ENCODE measurements around the gene PTPN13. TPM values are rescaled to one million over a fixed set of nuclear protein-coding genes. Genes with fewer than 3 reads are reported as not detected.

The PTPN13 gene
- total RNA-seq, 2 donors from 2014 or later = 9.1 to 26.7 TPM

DNA sequence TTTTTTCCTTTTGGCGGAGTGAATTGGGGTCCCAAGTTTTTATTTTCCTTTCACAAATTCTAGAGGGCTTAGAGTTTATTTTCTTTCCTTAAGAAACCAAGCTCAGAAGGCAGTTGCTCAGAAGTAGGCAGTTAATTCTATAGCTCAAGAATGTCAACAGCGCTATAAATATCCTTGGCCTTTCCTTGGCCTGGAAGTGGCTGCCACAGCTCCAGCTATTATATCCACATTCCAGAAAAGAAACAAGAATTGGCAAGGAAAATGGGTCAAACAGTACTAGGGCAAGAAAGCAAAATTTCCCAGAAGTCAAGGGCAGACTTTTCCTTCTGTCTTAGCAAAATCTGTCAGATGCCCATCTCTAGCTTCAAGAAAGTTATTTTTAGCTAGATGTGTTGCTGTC lies 224.1 kb downstream of the PTPN13 start:
- Histone ChIP-seq H3K4me3 (no peak overlapping the region), H3K9me3 (peaks cover 0 to 8% (median 0%) of the 10 kb centered on the region in 3 donors), H3K27ac (no peak overlapping the region), H3K36me3 (replicated peaks in 1 of 2; ENCODE audit: insufficient read depth in 1 of 2, low read depth in 2 of 2) (no peaks in the 10 kb centered on the region), H3K4me1 (no peaks in the 10 kb centered on the region), H3K27me3 (no peaks in the 10 kb centered on the region)
- intact Hi-C loops (cut with DNase I) = no loop called here
- WGBS, 2 donors = 93 to 94% methylated on average over 2 of the region's 2 CpGs
- no peak for TF ChIP-seq POLR2A (IDR thresholded peaks at IDR 0.05)
- TF ChIP-seq, protein P1, sequence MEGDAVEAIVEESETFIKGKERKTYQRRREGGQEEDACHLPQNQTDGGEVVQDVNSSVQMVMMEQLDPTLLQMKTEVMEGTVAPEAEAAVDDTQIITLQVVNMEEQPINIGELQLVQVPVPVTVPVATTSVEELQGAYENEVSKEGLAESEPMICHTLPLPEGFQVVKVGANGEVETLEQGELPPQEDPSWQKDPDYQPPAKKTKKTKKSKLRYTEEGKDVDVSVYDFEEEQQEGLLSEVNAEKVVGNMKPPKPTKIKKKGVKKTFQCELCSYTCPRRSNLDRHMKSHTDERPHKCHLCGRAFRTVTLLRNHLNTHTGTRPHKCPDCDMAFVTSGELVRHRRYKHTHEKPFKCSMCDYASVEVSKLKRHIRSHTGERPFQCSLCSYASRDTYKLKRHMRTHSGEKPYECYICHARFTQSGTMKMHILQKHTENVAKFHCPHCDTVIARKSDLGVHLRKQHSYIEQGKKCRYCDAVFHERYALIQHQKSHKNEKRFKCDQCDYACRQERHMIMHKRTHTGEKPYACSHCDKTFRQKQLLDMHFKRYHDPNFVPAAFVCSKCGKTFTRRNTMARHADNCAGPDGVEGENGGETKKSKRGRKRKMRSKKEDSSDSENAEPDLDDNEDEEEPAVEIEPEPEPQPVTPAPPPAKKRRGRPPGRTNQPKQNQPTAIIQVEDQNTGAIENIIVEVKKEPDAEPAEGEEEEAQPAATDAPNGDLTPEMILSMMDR (IDR thresholded peaks at IDR 0.05) = no peak
- ATAC-seq (no peak), DNase-seq (no peak)

DNA sequence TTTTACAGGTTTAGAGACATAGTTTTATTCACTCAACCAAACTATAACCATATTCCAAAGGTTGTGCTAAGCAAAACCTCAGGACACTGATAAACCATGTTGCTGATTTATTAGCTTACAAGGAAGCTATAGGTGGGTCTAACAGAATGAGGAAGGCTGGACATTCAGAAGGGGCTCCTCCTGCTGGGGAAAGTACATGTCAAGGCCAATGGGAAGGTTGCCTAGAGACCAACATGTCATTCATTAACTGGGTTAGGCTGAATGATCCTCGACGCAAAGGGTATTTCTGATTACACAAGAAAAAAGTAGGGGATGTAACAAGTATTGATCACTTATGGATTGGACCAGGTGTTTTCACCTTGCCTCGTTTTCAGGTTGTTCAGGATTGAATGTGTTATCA lies 224.7 kb downstream of the PTPN13 start:
- Histone ChIP-seq H3K4me3 (no peak overlapping the region), H3K27ac (no peak overlapping the region), H3K27me3 (no peaks in the 10 kb centered on the region), H3K9me3 (peaks cover 0 to 8% (median 0%) of the 10 kb centered on the region in 3 donors), H3K4me1 (no peaks in the 10 kb centered on the region), H3K36me3 (replicated peaks in 1 of 2; ENCODE audit: insufficient read depth in 1 of 2, low read depth in 2 of 2) (no peaks in the 10 kb centered on the region)
- no peak for DNase-seq
- no peak for ATAC-seq
- 38 to 45% methylated on average over 3 of the region's 3 CpGs for WGBS, 2 donors
- intact Hi-C loops (cut with DNase I) = no loop called here
- TF ChIP-seq, protein P1 (IDR thresholded peaks at IDR 0.05) = no peak
- no peak for TF ChIP-seq POLR2A (IDR thresholded peaks at IDR 0.05)

DNA sequence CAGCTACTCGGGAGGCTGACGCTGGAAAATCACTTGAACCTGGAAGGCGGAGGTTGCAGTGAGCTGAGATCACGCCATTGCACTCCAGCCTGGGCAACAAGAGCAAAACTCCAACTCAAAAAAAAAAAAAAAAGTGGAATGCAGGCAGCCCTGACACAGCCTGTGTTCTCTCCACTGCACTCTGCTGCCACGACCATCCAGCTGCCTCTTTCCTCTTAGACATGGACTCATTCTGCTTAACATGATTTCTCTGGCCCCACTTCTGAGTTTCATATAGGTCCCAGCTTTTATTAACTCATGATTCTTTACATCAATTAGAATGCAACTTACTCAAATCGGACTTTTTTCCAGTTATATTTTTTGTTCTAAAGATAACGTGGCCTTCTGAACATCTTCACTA lies 225.4 kb downstream of the PTPN13 start:
- intact Hi-C loops (cut with DNase I) = no loop called here
- ATAC-seq = no peak
- 91 to 93% methylated on average over 7 of the region's 7 CpGs for WGBS, 2 donors

DNA sequence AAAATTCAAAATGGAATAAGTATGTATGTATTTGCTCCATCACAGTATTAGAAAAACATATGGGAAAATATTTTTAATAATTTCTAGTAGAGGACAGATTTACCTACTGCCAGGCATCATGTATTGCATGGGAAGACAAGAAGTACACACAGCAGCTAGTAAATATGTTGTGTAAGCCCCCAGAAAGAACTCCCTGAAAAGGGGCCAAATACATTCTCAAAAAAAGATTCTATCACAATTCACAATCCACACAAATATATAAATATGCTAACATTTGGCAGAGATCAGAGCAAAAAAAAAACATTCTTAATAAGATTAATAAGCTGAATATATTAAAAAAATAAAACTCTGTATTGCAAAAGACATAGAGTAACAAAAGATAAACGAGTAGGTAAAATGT lies 227.0 kb downstream of the PTPN13 start:
- no peak for TF ChIP-seq POLR2A (IDR thresholded peaks at IDR 0.05)
- 8 to 40% methylated on average over 1 of the region's 1 CpG for WGBS, 2 donors
- DNase-seq (no peak), ATAC-seq (no peak)
- Histone ChIP-seq H3K9me3 (no peaks in the 10 kb centered on the region), H3K4me1 (no peaks in the 10 kb centered on the region), H3K36me3 (replicated peaks in 1 of 2; ENCODE audit: insufficient read depth in 1 of 2, low read depth in 2 of 2) (no peaks in the 10 kb centered on the region), H3K27me3 (no peaks in the 10 kb centered on the region), H3K27ac (no peak overlapping the region), H3K4me3 (no peak overlapping the region)
- intact Hi-C loops (cut with DNase I) = no loop called here

More for the DNA sequence above, 225.4 kb downstream of the PTPN13 start:
- TF ChIP-seq POLR2A (IDR thresholded peaks at IDR 0.05) = no peak
- TF ChIP-seq, protein P1 (IDR thresholded peaks at IDR 0.05) = no peak
- peaks cover 0 to 8% (median 0%) of the 10 kb centered on the region in 3 donors for H3K9me3 ChIP-seq
- DNase-seq = no peak
- no peak overlapping the region for H3K27ac ChIP-seq
- no peaks in the 10 kb centered on the region for H3K4me1 ChIP-seq
- H3K27me3 ChIP-seq = no peaks in the 10 kb centered on the region
- no peak overlapping the region for H3K4me3 ChIP-seq
- no peaks in the 10 kb centered on the region for H3K36me3 ChIP-seq (replicated peaks in 1 of 2; ENCODE audit: insufficient read depth in 1 of 2, low read depth in 2 of 2)

DNA sequence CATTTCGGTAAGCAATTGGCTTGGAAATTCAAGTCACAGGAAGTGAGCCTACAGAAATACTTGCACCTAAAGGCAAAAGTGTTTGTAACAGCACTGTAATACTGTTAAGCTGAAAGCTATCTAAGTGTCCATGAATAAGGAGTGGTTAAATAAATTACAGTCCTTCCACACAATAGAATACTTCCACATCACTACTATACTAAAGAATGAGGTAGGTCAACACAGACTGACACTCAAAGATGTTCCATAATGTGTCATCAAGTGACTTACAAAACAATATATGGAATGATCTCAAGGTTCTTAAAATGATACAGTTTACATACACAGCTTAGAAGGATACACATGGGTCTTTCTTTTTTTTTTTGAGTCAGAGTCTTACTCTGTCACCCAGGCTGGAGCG lies 228.0 kb downstream of the PTPN13 start:
- H3K27me3 ChIP-seq = no peaks in the 10 kb centered on the region

More for the DNA sequence above, 228.0 kb downstream of the PTPN13 start:
- Histone ChIP-seq H3K27ac (no peak overlapping the region), H3K36me3 (replicated peaks in 1 of 2; ENCODE audit: insufficient read depth in 1 of 2, low read depth in 2 of 2) (no peaks in the 10 kb centered on the region), H3K4me3 (no peak overlapping the region), H3K9me3 (no peaks in the 10 kb centered on the region), H3K4me1 (no peaks in the 10 kb centered on the region)
- DNase-seq = no peak
- ATAC-seq = no peak
- 94 to 96% methylated on average over 2 of the region's 2 CpGs for WGBS, 2 donors
- no peak for TF ChIP-seq POLR2A (IDR thresholded peaks at IDR 0.05)
- TF ChIP-seq, protein P1 (IDR thresholded peaks at IDR 0.05) = no peak
- intact Hi-C loops (cut with DNase I) = no loop called here
